A549 (cell line): ENCODE data around the gene TUT4. TPM values are rescaled to one million over a fixed set of nuclear protein-coding genes. Genes with fewer than 3 reads are reported as not detected.

ENCODE experiments used
- ATAC-seq, 2 experiments: fragments of 200-7000 bp in 1 of 2; fragments of >200 bp in 1 of 2; cut with Nextera tagmentation in 1 of 2; cut with Tn5 transposase in 1 of 2; 3 replicates each; pipeline versions ENCODE4 v1.8.0 to v1.9.1; 2018 to 2020; ENCODE audit warnings: mild to moderate bottlenecking in 1 of 2, moderate library complexity in 1 of 2
- CTCF ChIA-PET: fragments of 300-600 bp; sonication (Branson Sonifier 250); formaldehyde crosslinking; extraction: SDS; loops from one replicate; lab custom pipeline; 2021; ENCODE audit warnings: antibody characterized with exemption, inconsistent platforms; lab: Yijun Ruan, JAX
- POLR2A ChIA-PET: fragments of 350-600 bp; formaldehyde crosslinking; extraction: SDS; loops from one replicate; lab custom pipeline; 2021; ENCODE audit warnings: antibody characterized with exemption, inconsistent platforms; lab: Yijun Ruan, JAX
- DNase-seq, 2 experiments: peaks; one replicate each; pipeline versions ENCODE4 v3.0.0 to v3.0.0-alpha.2; 2011 to 2016; ENCODE audit warnings: low read depth in 1 of 2, low spot score in 1 of 2
- FAIRE-seq: peaks from 2 replicates; lab custom pipeline; 2011; peaks lifted over from hg19 to GRCh38; lab: Jason Lieb, UNC
- H3K27ac ChIP-seq, 2 experiments: fragments of >200 bp; sonication (Bioruptor Twin); formaldehyde crosslinking; 3 replicates each; pipeline ENCODE4 v1.5.1; 2016 to 2017
- H3K4me1 ChIP-seq: fragments of >200 bp; sonication (Bioruptor Twin); formaldehyde crosslinking; 3 replicates; pipeline ENCODE4 v1.6.1; 2016
- H3K4me2 ChIP-seq: fragments of >200 bp; sonication (Bioruptor Twin); formaldehyde crosslinking; 3 replicates; pipeline ENCODE4 v1.6.1; 2016
- H3K4me3 ChIP-seq: fragments of >200 bp; sonication (Bioruptor Twin); formaldehyde crosslinking; 3 replicates; pipeline ENCODE4 v1.5.1; 2016
- H3K9me3 ChIP-seq: fragments of >200 bp; sonication (Bioruptor Twin); formaldehyde crosslinking; 3 replicates; pipeline ENCODE4 v1.6.1; 2016
- BHLHE40 ChIP-seq: IDR thresholded peaks from 2 replicates; pipeline ENCODE4 v1.6.1; 2012; ENCODE audit warnings: low read depth, low read length, inconsistent platforms
- CBX8 ChIP-seq: fragments of 200-600 bp; sonication (generic); IDR thresholded peaks from 2 replicates; pipeline ENCODE4 v1.6.1; 2016
- CHD4 ChIP-seq: fragments of 200-600 bp; sonication (generic); IDR thresholded peaks from 2 replicates; pipeline ENCODE4 v1.6.1; 2016; ENCODE audit warnings: antibody characterized with exemption, mild to moderate bottlenecking, borderline replicate concordance
- FOSL2 ChIP-seq, 2 experiments: fragments of 450-650 bp in 1 of 2; fragments of >200 bp in 1 of 2; sonication (Bioruptor Twin) in 1 of 2; formaldehyde crosslinking; IDR thresholded peaks; 2 replicates each; pipeline versions ENCODE4 v1.5.0 to v1.6.1; 2016 to 2020; ENCODE audit warnings: mild to moderate bottlenecking in 1 of 2, moderate library complexity in 1 of 2
- FOXS1 ChIP-seq: fragments of 250-450 bp; sonication (Bioruptor Pico); IDR thresholded peaks from 2 replicates; pipeline ENCODE4 v1.5.0; 2020; ENCODE audit warnings: mild to moderate bottlenecking, moderate library complexity
- HDAC2 ChIP-seq: fragments of 200-600 bp; sonication (generic); IDR thresholded peaks from 2 replicates; pipeline ENCODE4 v1.6.1; 2016
- HOXB5 ChIP-seq: fragments of 250-450 bp; sonication (Bioruptor Pico); IDR thresholded peaks from 2 replicates; pipeline ENCODE4 v1.5.0; 2020; ENCODE audit warnings: mild to moderate bottlenecking, moderate library complexity
- MAFK ChIP-seq: fragments of 450-650 bp; IDR thresholded peaks from 2 replicates; pipeline ENCODE4 v1.6.1; 2014; ENCODE audit not compliant: partially characterized antibody
- MAZ ChIP-seq: fragments of 150-350 bp; IDR thresholded peaks from 2 replicates; pipeline ENCODE4 v1.6.1; 2014; ENCODE audit warnings: antibody characterized with exemption, low read depth, low read length, borderline replicate concordance
- NFE2L2 ChIP-seq: fragments of 150-350 bp; conservative IDR thresholded peaks from 2 replicates; pipeline ENCODE4 v1.6.1; 2014; ENCODE audit warnings: low read length
- NR3C1 ChIP-seq: fragments of >200 bp; sonication (Bioruptor Twin); formaldehyde crosslinking; IDR thresholded peaks from 3 replicates; pipeline ENCODE4 v1.6.1; 2017
- PHF8 ChIP-seq: fragments of 200-600 bp; sonication (generic); IDR thresholded peaks from 2 replicates; pipeline ENCODE4 v1.6.1; 2016; ENCODE audit warnings: low read depth, mild to moderate bottlenecking, antibody characterized with exemption, moderate library complexity, borderline replicate concordance
- POLR2A ChIP-seq: IDR thresholded peaks from 2 replicates; pipeline ENCODE4 v1.6.1; 2012; ENCODE audit warnings: mild to moderate bottlenecking, low read length
- RARB ChIP-seq: fragments of 250-450 bp; sonication (Bioruptor Pico); IDR thresholded peaks from 2 replicates; pipeline ENCODE4 v1.8.0; 2021; ENCODE audit warnings: mild to moderate bottlenecking, moderate library complexity
- RNF2 ChIP-seq: fragments of 200-600 bp; sonication (generic); IDR thresholded peaks from 2 replicates; pipeline ENCODE4 v1.6.1; 2016; ENCODE audit warnings: low read depth, mild to moderate bottlenecking, antibody characterized with exemption, moderate library complexity, borderline replicate concordance
- SMC3 ChIP-seq: fragments of >200 bp; sonication (Bioruptor Twin); formaldehyde crosslinking; IDR thresholded peaks from 3 replicates; pipeline ENCODE4 v1.6.1; 2018; ENCODE audit warnings: inconsistent platforms
- TFCP2L1 ChIP-seq: fragments of 250-450 bp; sonication (Bioruptor Pico); IDR thresholded peaks from 2 replicates; pipeline ENCODE4 v1.5.0; 2021; ENCODE audit warnings: mild to moderate bottlenecking
- ZC3H11A ChIP-seq: fragments of 450-650 bp; IDR thresholded peaks from 2 replicates; pipeline ENCODE4 v1.6.1; 2014; ENCODE audit warnings: antibody characterized with exemption, mild to moderate bottlenecking
- WGBS: methylation state at CpG from one replicate; pipeline ENCODE4 v1.1.6; 2017; ENCODE audit errors: missing lambda C conversion rate; 5-methylcytosine and 5-hydroxymethylcytosine counted together
- polyA plus RNA-seq, 4 experiments: library from polyadenylated mRNA; depleted of rRNA in 3 of 4; stranded (reverse); fragments of >200 nt; fragmentation: RNase III in 1 of 4; extraction: RNeasy Plus Mini Kit Qiagen cat#74134 plus additional on column Dnase treatment in 1 of 4; gene quantifications; 2 replicates in 3 of 4; 3 replicates in 1 of 4; pipeline ENCODE4 v1.2.3, GENCODE V29; 2011 to 2017
- TF ChIP-seq, protein P1 (sequence below): fragments of 200-600 bp; sonication (generic); IDR thresholded peaks from 2 replicates; pipeline ENCODE4 v1.6.1; 2016; ENCODE audit warnings: antibody characterized with exemption, mild to moderate bottlenecking, moderate library complexity
- TF ChIP-seq, protein P2 (sequence below): fragments of >200 bp; sonication (Bioruptor Twin); formaldehyde crosslinking; IDR thresholded peaks from 2 replicates; pipeline ENCODE4 v1.6.1; 2016
- TF ChIP-seq, protein P3 (sequence below): IDR thresholded peaks from 2 replicates; pipeline ENCODE4 v1.6.1; 2012
- TF ChIP-seq, protein P4 (sequence below): IDR thresholded peaks from 2 replicates; pipeline ENCODE4 v1.6.1; 2012
- TF ChIP-seq, protein P5 (sequence below): fragments of 250-450 bp; sonication (Bioruptor Pico); IDR thresholded peaks from 2 replicates; pipeline ENCODE4 v1.5.0; 2021; ENCODE audit warnings: mild to moderate bottlenecking, moderate library complexity, borderline replicate concordance
- TF ChIP-seq, protein P6 (sequence below): fragments of >200 bp; sonication (Bioruptor Twin); formaldehyde crosslinking; IDR thresholded peaks from 3 replicates; pipeline ENCODE4 v1.5.1; 2016
- TF ChIP-seq, protein P7 (sequence below): fragments of 250-450 bp; sonication (Bioruptor Pico); IDR thresholded peaks from 2 replicates; pipeline ENCODE4 v1.5.0; 2020; ENCODE audit warnings: low read depth, mild to moderate bottlenecking, moderate library complexity
- TF ChIP-seq, protein P8 (sequence below): fragments of 150-350 bp; IDR thresholded peaks from 2 replicates; pipeline ENCODE4 v1.6.1; 2014; ENCODE audit warnings: low read depth, mild to moderate bottlenecking, low read length

TUT4 gene
- polyA plus RNA-seq, 2 of the 4 experiments (the other 2 are of a cell fraction), result 25.3 to 34.1 TPM

DNA sequence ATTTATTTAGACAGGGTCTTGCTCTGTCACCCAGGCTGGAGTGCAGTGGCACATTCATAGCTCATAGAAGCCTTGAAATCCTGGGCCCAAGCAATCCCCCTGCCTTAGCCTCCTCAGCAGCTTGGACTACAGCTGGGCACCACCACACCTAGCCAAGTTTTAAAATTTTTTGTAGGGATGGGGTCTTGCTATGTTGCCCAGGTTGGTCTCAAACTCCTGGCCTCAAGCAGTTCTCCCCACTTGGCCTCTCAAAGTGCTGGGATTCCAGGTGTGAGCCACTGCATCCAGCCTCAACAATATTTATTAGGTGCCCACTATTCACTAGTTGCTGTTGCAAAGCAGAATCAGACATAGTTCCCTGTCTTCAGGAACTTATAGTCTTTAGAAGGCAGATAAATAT lies 35.1 kb upstream of the TUT4 start:
- no peak overlapping the region for H3K27ac ChIP-seq
- H3K4me2 ChIP-seq, result no peak overlapping the region
- no peak for DNase-seq
- no peaks in the 10 kb centered on the region for H3K9me3 ChIP-seq
- no peak overlapping the region for H3K4me3 ChIP-seq
- no peak for FAIRE-seq
- CTCF ChIA-PET, result no interaction called here
- no peaks in the 10 kb centered on the region for H3K4me1 ChIP-seq
- no peak for ATAC-seq
- TF ChIP-seq CHD4 (no peak), NR3C1 (no peak), HOXB5 (CRISPR knock-in tag) (no peak), ZC3H11A (no peak), POLR2A (no peak), MAZ (no peak), TFCP2L1 (CRISPR knock-in tag) (no peak), NFE2L2 (no peak), HDAC2 (no peak), BHLHE40 (no peak), SMC3 (no peak), RARB (CRISPR knock-in tag) (no peak)
- TF ChIP-seq, protein P1, sequence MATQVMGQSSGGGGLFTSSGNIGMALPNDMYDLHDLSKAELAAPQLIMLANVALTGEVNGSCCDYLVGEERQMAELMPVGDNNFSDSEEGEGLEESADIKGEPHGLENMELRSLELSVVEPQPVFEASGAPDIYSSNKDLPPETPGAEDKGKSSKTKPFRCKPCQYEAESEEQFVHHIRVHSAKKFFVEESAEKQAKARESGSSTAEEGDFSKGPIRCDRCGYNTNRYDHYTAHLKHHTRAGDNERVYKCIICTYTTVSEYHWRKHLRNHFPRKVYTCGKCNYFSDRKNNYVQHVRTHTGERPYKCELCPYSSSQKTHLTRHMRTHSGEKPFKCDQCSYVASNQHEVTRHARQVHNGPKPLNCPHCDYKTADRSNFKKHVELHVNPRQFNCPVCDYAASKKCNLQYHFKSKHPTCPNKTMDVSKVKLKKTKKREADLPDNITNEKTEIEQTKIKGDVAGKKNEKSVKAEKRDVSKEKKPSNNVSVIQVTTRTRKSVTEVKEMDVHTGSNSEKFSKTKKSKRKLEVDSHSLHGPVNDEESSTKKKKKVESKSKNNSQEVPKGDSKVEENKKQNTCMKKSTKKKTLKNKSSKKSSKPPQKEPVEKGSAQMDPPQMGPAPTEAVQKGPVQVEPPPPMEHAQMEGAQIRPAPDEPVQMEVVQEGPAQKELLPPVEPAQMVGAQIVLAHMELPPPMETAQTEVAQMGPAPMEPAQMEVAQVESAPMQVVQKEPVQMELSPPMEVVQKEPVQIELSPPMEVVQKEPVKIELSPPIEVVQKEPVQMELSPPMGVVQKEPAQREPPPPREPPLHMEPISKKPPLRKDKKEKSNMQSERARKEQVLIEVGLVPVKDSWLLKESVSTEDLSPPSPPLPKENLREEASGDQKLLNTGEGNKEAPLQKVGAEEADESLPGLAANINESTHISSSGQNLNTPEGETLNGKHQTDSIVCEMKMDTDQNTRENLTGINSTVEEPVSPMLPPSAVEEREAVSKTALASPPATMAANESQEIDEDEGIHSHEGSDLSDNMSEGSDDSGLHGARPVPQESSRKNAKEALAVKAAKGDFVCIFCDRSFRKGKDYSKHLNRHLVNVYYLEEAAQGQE, result no peak
- TF ChIP-seq, protein P2, sequence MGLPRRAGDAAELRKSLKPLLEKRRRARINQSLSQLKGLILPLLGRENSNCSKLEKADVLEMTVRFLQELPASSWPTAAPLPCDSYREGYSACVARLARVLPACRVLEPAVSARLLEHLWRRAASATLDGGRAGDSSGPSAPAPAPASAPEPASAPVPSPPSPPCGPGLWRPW, result no peak
- TF ChIP-seq, protein P3, sequence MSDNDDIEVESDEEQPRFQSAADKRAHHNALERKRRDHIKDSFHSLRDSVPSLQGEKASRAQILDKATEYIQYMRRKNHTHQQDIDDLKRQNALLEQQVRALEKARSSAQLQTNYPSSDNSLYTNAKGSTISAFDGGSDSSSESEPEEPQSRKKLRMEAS, result no peak
- TF ChIP-seq, protein P4, sequence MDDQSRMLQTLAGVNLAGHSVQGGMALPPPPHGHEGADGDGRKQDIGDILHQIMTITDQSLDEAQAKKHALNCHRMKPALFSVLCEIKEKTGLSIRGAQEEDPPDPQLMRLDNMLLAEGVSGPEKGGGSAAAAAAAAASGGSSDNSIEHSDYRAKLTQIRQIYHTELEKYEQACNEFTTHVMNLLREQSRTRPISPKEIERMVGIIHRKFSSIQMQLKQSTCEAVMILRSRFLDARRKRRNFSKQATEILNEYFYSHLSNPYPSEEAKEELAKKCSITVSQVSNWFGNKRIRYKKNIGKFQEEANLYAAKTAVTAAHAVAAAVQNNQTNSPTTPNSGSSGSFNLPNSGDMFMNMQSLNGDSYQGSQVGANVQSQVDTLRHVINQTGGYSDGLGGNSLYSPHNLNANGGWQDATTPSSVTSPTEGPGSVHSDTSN, result no peak
- TF ChIP-seq, protein P5, sequence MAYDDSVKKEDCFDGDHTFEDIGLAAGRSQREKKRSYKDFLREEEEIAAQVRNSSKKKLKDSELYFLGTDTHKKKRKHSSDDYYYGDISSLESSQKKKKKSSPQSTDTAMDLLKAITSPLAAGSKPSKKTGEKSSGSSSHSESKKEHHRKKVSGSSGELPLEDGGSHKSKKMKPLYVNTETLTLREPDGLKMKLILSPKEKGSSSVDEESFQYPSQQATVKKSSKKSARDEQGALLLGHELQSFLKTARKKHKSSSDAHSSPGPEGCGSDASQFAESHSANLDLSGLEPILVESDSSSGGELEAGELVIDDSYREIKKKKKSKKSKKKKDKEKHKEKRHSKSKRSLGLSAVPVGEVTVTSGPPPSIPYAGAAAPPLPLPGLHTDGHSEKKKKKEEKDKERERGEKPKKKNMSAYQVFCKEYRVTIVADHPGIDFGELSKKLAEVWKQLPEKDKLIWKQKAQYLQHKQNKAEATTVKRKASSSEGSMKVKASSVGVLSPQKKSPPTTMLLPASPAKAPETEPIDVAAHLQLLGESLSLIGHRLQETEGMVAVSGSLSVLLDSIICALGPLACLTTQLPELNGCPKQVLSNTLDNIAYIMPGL (CRISPR knock-in tag), result no peak
- POLR2A ChIA-PET, result no interaction called here

DNA sequence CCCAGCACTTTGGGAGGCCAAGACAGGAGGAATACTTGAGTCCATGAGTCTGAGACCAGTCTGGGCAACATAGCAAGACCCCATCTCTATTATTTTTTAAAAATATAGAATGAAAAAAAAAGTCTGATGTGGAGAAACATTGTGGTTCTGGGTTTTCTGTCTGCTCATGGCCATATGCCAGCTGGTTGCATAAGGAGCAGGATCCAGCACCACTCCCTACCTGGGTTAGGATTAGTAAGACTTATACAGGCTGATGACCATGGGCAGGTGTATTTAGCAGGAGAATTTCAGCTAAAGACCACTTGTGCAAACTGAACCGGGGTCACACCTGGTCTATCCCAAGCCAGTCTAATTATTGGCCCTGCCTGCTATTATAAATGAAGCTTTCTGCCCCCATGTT lies 32.6 kb upstream of the TUT4 start:
- Histone ChIP-seq H3K4me2 (no peak overlapping the region), H3K4me1 (no peaks in the 10 kb centered on the region), H3K9me3 (no peaks in the 10 kb centered on the region), H3K4me3 (no peak overlapping the region), H3K27ac (no peak overlapping the region)
- ChIA-PET CTCF (no interaction called here), POLR2A (no interaction called here)
- DNase-seq (no peak), FAIRE-seq (no peak), ATAC-seq (no peak)
- WGBS, result 0% methylated on average over 1 of the region's 1 CpG
- no peak for TF ChIP-seq MAFK
- TF ChIP-seq, protein P2, result no peak
- TF ChIP-seq RNF2, result no peak
- TF ChIP-seq CBX8, result no peak
- TF ChIP-seq, protein P6, sequence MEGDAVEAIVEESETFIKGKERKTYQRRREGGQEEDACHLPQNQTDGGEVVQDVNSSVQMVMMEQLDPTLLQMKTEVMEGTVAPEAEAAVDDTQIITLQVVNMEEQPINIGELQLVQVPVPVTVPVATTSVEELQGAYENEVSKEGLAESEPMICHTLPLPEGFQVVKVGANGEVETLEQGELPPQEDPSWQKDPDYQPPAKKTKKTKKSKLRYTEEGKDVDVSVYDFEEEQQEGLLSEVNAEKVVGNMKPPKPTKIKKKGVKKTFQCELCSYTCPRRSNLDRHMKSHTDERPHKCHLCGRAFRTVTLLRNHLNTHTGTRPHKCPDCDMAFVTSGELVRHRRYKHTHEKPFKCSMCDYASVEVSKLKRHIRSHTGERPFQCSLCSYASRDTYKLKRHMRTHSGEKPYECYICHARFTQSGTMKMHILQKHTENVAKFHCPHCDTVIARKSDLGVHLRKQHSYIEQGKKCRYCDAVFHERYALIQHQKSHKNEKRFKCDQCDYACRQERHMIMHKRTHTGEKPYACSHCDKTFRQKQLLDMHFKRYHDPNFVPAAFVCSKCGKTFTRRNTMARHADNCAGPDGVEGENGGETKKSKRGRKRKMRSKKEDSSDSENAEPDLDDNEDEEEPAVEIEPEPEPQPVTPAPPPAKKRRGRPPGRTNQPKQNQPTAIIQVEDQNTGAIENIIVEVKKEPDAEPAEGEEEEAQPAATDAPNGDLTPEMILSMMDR, result no peak
- no peak for TF ChIP-seq HOXB5 (CRISPR knock-in tag)
- TF ChIP-seq MAZ, result no peak
- TF ChIP-seq, protein P7, sequence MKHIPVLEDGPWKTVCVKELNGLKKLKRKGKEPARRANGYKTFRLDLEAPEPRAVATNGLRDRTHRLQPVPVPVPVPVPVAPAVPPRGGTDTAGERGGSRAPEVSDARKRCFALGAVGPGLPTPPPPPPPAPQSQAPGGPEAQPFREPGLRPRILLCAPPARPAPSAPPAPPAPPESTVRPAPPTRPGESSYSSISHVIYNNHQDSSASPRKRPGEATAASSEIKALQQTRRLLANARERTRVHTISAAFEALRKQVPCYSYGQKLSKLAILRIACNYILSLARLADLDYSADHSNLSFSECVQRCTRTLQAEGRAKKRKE (CRISPR knock-in tag), result no peak
- no peak for TF ChIP-seq FOXS1
- no peak for TF ChIP-seq PHF8
- TF ChIP-seq FOSL2 (IDR thresholded peaks at IDR 0.05), result no peak
- TF ChIP-seq FOSL2 (CRISPR knock-in tag; IDR thresholded peaks at IDR 0.05), result no peak
- TF ChIP-seq, protein P8, sequence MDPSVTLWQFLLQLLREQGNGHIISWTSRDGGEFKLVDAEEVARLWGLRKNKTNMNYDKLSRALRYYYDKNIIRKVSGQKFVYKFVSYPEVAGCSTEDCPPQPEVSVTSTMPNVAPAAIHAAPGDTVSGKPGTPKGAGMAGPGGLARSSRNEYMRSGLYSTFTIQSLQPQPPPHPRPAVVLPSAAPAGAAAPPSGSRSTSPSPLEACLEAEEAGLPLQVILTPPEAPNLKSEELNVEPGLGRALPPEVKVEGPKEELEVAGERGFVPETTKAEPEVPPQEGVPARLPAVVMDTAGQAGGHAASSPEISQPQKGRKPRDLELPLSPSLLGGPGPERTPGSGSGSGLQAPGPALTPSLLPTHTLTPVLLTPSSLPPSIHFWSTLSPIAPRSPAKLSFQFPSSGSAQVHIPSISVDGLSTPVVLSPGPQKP, result no peak
